H9 (cell line): ENCODE data around the gene SNX11. TPM values are rescaled to one million over a fixed set of nuclear protein-coding genes. Genes with fewer than 3 reads are reported as not detected.

Experiments used
- DNase-seq: peaks from one replicate; pipeline ENCODE4 v3.0.0-alpha.2; 2017
- H2AFZ ChIP-seq: one replicate; pipeline ENCODE4 v1.6.1; 2013; ENCODE audit warnings: mild to moderate bottlenecking, low read length, control low read depth, moderate library complexity
- H2AK5ac ChIP-seq: 2 replicates; pipeline ENCODE4 v1.6.1; 2013; ENCODE audit warnings: low read length, control low read depth, mixed read lengths; ENCODE audit not compliant: insufficient read length
- H2BK120ac ChIP-seq: one replicate; pipeline ENCODE4 v1.6.1; 2013; ENCODE audit warnings: low read depth, mild to moderate bottlenecking, low read length, control low read depth, inconsistent platforms; ENCODE audit not compliant: poor library complexity, severe bottlenecking
- H2BK12ac ChIP-seq: 2 replicates; pipeline ENCODE4 v1.6.1; 2013; ENCODE audit warnings: low read length, control low read depth, mixed read lengths, low read depth; ENCODE audit not compliant: insufficient read length
- H2BK15ac ChIP-seq: 2 replicates; pipeline ENCODE4 v1.6.1; 2013; ENCODE audit warnings: low read depth, low read length, control low read depth
- H2BK20ac ChIP-seq: one replicate; pipeline ENCODE4 v1.6.1; 2013; ENCODE audit warnings: low read depth, mild to moderate bottlenecking, low read length, control low read depth, inconsistent platforms; ENCODE audit not compliant: poor library complexity, severe bottlenecking
- H2BK5ac ChIP-seq: 2 replicates; pipeline ENCODE4 v1.6.1; 2013; ENCODE audit warnings: low read length, control low read depth, mixed read lengths; ENCODE audit not compliant: insufficient read length
- H3K14ac ChIP-seq: 2 replicates; pipeline ENCODE4 v1.6.1; 2013; ENCODE audit warnings: low read length, control low read depth; ENCODE audit not compliant: insufficient read depth
- H3K18ac ChIP-seq: 2 replicates; pipeline ENCODE4 v1.6.1; 2013; ENCODE audit warnings: low read depth, mild to moderate bottlenecking, mixed read lengths, low read length, control low read depth; ENCODE audit not compliant: insufficient read length
- H3K23ac ChIP-seq: 2 replicates; pipeline ENCODE4 v1.6.1; 2013; ENCODE audit warnings: low read length, control low read depth, mixed read lengths, low read depth; ENCODE audit not compliant: insufficient read length
- H3K23me2 ChIP-seq: 2 replicates; pipeline ENCODE4 v1.6.1; 2013; ENCODE audit warnings: low read depth, mild to moderate bottlenecking, mixed read lengths, low read length, control low read depth; ENCODE audit not compliant: insufficient read length, poor library complexity, severe bottlenecking
- H3K27ac ChIP-seq: 2 replicates; pipeline ENCODE4 v1.5.1; 2013; ENCODE audit warnings: low read length, control low read depth, mixed read lengths, low read depth; ENCODE audit not compliant: insufficient read length
- H3K27me3 ChIP-seq: 2 replicates; pipeline ENCODE4 v1.6.1; 2013; ENCODE audit warnings: low read length, control low read depth, inconsistent platforms; ENCODE audit not compliant: insufficient read depth
- H3K4ac ChIP-seq: 2 replicates; pipeline ENCODE4 v1.6.1; 2013; ENCODE audit warnings: low read depth, mild to moderate bottlenecking, control low read depth, inconsistent platforms, low read length, moderate library complexity
- H3K4me1 ChIP-seq: 2 replicates; pipeline ENCODE4 v1.6.1; 2013; ENCODE audit warnings: low read length, control low read depth, inconsistent platforms; ENCODE audit not compliant: insufficient read depth
- H3K4me2 ChIP-seq: 2 replicates; pipeline ENCODE4 v1.6.1; 2013; ENCODE audit warnings: low read length, control low read depth, mixed read lengths; ENCODE audit not compliant: insufficient read length, insufficient read depth
- H3K56ac ChIP-seq: 2 replicates; pipeline ENCODE4 v1.6.1; 2013; ENCODE audit warnings: low read depth, mild to moderate bottlenecking, mixed read lengths, low read length, control low read depth; ENCODE audit not compliant: insufficient read length
- H3K79me1 ChIP-seq: 2 replicates; pipeline ENCODE4 v1.6.1; 2013; ENCODE audit warnings: low read depth, mild to moderate bottlenecking, moderate library complexity, low read length, control low read depth, inconsistent platforms; ENCODE audit not compliant: insufficient read depth, poor library complexity, severe bottlenecking
- H3K79me2 ChIP-seq: 2 replicates; pipeline ENCODE4 v1.6.1; 2013; ENCODE audit warnings: low read length, control low read depth, inconsistent platforms; ENCODE audit not compliant: insufficient read depth
- H3K9ac ChIP-seq: 2 replicates; pipeline ENCODE4 v1.6.1; 2013; ENCODE audit warnings: low read length, control low read depth, mixed read lengths; ENCODE audit not compliant: insufficient read length; ENCODE audit errors: extremely low read depth
- H3K9me3 ChIP-seq: one replicate; pipeline ENCODE4 v1.6.1; 2013; ENCODE audit warnings: low read depth, low read length, inconsistent platforms; ENCODE audit not compliant: control insufficient read depth
- H3T11ph ChIP-seq: one replicate; pipeline ENCODE4 v1.6.1; 2013; ENCODE audit warnings: mild to moderate bottlenecking, low read length, control low read depth, inconsistent platforms
- H4K20me1 ChIP-seq: one replicate; pipeline ENCODE4 v1.6.1; 2013; ENCODE audit not compliant: control insufficient read depth, insufficient read length, insufficient read depth
- H4K5ac ChIP-seq: 2 replicates; pipeline ENCODE4 v1.6.1; 2013; ENCODE audit warnings: low read depth, mild to moderate bottlenecking, mixed read lengths, low read length, control low read depth; ENCODE audit not compliant: insufficient read length
- H4K8ac ChIP-seq: replicated peaks from 2 replicates; pipeline ENCODE4 v1.6.1; 2013; ENCODE audit warnings: low read length, control low read depth, mixed read lengths, low read depth; ENCODE audit not compliant: insufficient read length
- H4K91ac ChIP-seq: 2 replicates; pipeline ENCODE4 v1.6.1; 2013; ENCODE audit warnings: low read depth, mild to moderate bottlenecking, moderate library complexity, mixed read lengths, low read length, control low read depth; ENCODE audit not compliant: insufficient read length
- H3K27ac Mint-ChIP-seq, 3 experiments: 2 replicates in 2 of 3; 3 replicates in 1 of 3; pipeline ENCODE4 v1.8.0; 2020 to 2021; ENCODE audit warnings: mixed read lengths in 3 of 3, mild to moderate bottlenecking in 1 of 3, moderate library complexity in 1 of 3
- H3K27me3 Mint-ChIP-seq: 2 replicates; pipeline ENCODE4 v1.8.0; 2021; ENCODE audit warnings: low read depth, mild to moderate bottlenecking, moderate library complexity, mixed read lengths
- H3K36me3 Mint-ChIP-seq, 3 experiments: 2 replicates in 2 of 3; 3 replicates in 1 of 3; pipeline ENCODE4 v1.8.0; 2020 to 2021; ENCODE audit warnings: low read depth in 3 of 3, mixed read lengths in 3 of 3; ENCODE audit not compliant: insufficient read depth in 1 of 3
- H3K4me1 Mint-ChIP-seq, 2 experiments: 2 replicates each; pipeline ENCODE4 v1.8.0; 2020; ENCODE audit warnings: mixed read lengths in 2 of 2
- H3K4me3 Mint-ChIP-seq, 2 experiments: 2 replicates in 1 of 2; 3 replicates in 1 of 2; pipeline ENCODE4 v1.8.0; 2020 to 2021; ENCODE audit warnings: mild to moderate bottlenecking in 2 of 2, mixed read lengths in 2 of 2, moderate library complexity in 1 of 2
- H3K9me3 Mint-ChIP-seq, 2 experiments: 2 replicates in 1 of 2; 3 replicates in 1 of 2; pipeline ENCODE4 v1.8.0; 2020; ENCODE audit warnings: mild to moderate bottlenecking in 2 of 2, mixed read lengths in 2 of 2, moderate library complexity in 1 of 2
- WGBS: extraction: QIAGEN DNeasy Blood & Tissue Kit; methylation state at CpG from one replicate; pipeline ENCODE4 v1.1.7; 2013; ENCODE audit warnings: missing lambda C conversion rate, low lambda C conversion rate, mixed read lengths; ENCODE audit not compliant: insufficient read length; ENCODE audit errors: extremely low coverage; 5-methylcytosine and 5-hydroxymethylcytosine counted together
- total RNA-seq: library from RNA; stranded (reverse); gene quantifications from 2 replicates; pipeline ENCODE4 v1.2.1, GENCODE V29; 2021
- TF ChIP-seq, protein P1 (sequence below): fragments of 200-600 bp; sonication (generic); conservative IDR thresholded peaks from 3 replicates; pipeline ENCODE4 v1.8.0; 2021; ENCODE audit warnings: antibody characterized with exemption, mild to moderate bottlenecking

SNX11 gene
- total RNA-seq, 1 experiment from 2014 or later: 20.0 TPM

DNA sequence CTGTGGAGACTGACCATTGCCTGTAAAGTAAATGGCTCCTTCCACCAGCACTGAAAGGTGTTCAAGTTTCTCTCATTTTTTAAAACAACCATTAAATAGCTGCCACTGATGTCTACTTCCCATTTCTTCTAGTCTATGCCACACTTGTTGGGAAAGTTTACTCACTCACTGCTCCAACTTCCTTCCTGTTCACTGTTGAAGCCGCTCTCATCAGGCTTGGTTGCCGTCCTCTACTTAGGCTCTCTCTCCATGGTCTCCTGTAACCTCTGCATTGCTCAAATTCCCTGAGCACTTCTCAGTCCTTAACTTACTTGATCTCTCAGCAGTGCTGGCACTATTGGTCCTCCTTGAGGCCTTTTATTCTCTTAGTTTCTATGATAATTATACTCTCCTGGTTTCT, 32.4 kb downstream of the SNX11 start:
- H3K9me3 Mint-ChIP-seq: no peaks in the 10 kb centered on the region
- Histone ChIP-seq H3K14ac (no peak overlapping the region), H4K20me1 (no peaks in the 10 kb centered on the region), H3K23ac (no peak overlapping the region), H3K56ac (no peak overlapping the region), H2BK5ac (no peak overlapping the region), H3K27ac (no peak overlapping the region), H4K91ac (no peak overlapping the region), H2BK120ac (no peak overlapping the region), H3K4ac (no peak overlapping the region), H3K23me2 (no peaks in the 10 kb centered on the region), H3K79me1 (no peaks in the 10 kb centered on the region), H4K8ac (no peak overlapping the region), H3K27me3 (no peaks in the 10 kb centered on the region), H4K5ac (no peak overlapping the region), H2BK20ac (no peak overlapping the region), H2BK15ac (no peak overlapping the region), H2AK5ac (no peak overlapping the region), H3K4me2 (no peak overlapping the region), H2BK12ac (no peak overlapping the region), H3K18ac (no peak overlapping the region), H2AFZ (no peak overlapping the region), H3K9me3 (no peaks in the 10 kb centered on the region), H3T11ph (no peak overlapping the region), H3K79me2 (no peaks in the 10 kb centered on the region), H3K4me1 (no peaks in the 10 kb centered on the region), H3K9ac (no peak overlapping the region)
- no peak overlapping the region for H3K4me3 Mint-ChIP-seq
- H3K4me1 Mint-ChIP-seq: peaks cover 6 to 7% of the 10 kb centered on the region in 2 experiments
- no peak overlapping the region for H3K27ac Mint-ChIP-seq
- TF ChIP-seq, protein P1, sequence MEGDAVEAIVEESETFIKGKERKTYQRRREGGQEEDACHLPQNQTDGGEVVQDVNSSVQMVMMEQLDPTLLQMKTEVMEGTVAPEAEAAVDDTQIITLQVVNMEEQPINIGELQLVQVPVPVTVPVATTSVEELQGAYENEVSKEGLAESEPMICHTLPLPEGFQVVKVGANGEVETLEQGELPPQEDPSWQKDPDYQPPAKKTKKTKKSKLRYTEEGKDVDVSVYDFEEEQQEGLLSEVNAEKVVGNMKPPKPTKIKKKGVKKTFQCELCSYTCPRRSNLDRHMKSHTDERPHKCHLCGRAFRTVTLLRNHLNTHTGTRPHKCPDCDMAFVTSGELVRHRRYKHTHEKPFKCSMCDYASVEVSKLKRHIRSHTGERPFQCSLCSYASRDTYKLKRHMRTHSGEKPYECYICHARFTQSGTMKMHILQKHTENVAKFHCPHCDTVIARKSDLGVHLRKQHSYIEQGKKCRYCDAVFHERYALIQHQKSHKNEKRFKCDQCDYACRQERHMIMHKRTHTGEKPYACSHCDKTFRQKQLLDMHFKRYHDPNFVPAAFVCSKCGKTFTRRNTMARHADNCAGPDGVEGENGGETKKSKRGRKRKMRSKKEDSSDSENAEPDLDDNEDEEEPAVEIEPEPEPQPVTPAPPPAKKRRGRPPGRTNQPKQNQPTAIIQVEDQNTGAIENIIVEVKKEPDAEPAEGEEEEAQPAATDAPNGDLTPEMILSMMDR: no peak
- no CpG with 5 or more reads among the region's 2 CpGs for WGBS
- DNase-seq: no peak
- no peaks in the 10 kb centered on the region for H3K36me3 Mint-ChIP-seq
- peaks cover 17% of the 10 kb centered on the region for H3K27me3 Mint-ChIP-seq
